Mesenchymal stem cell (in vitro differentiated cells and primary cell): ENCODE results near the gene CA6.
"Not testable (repeated sequence)": the region's sequence is repeated elsewhere in the genome, so short reads cannot be mapped to it uniquely, and the experiment has no call there.

Source experiments
- DNase-seq: peaks from one replicate; pipeline ENCODE4 v3.0.0-alpha.2; 2013
- H2AFZ ChIP-seq: one replicate; pipeline ENCODE4 v1.6.1; 2013; ENCODE audit warnings: low read depth, mild to moderate bottlenecking, control low read depth, inconsistent platforms, low read length, moderate library complexity
- H2AK5ac ChIP-seq: 2 replicates; pipeline ENCODE4 v1.6.1; 2013; ENCODE audit warnings: low read length, moderate library complexity, mild to moderate bottlenecking, inconsistent platforms; ENCODE audit not compliant: severe bottlenecking
- H2BK120ac ChIP-seq: one replicate; pipeline ENCODE4 v1.6.1; 2013; ENCODE audit warnings: low read depth, mild to moderate bottlenecking, inconsistent platforms, low read length, moderate library complexity
- H2BK12ac ChIP-seq, 2 experiments: one replicate each; pipeline ENCODE4 v1.6.1; 2013; ENCODE audit warnings: inconsistent platforms in 2 of 2, low read length in 2 of 2, mild to moderate bottlenecking in 2 of 2, moderate library complexity in 2 of 2, control low read depth in 1 of 2
- H2BK15ac ChIP-seq: one replicate; pipeline ENCODE4 v1.6.1; 2013; ENCODE audit warnings: mild to moderate bottlenecking, low read depth, inconsistent platforms; ENCODE audit not compliant: poor library complexity, severe bottlenecking
- H2BK5ac ChIP-seq: 2 replicates; pipeline ENCODE4 v1.6.1; 2013; ENCODE audit warnings: low read depth, mild to moderate bottlenecking, low read length, control low read depth, inconsistent platforms; ENCODE audit not compliant: poor library complexity, severe bottlenecking
- H3K14ac ChIP-seq, 2 experiments: one replicate each; pipeline ENCODE4 v1.6.1; 2013; ENCODE audit warnings: inconsistent platforms in 2 of 2, low read length in 2 of 2, control low read depth in 1 of 2, mild to moderate bottlenecking in 1 of 2, moderate library complexity in 1 of 2
- H3K18ac ChIP-seq, 2 experiments: one replicate each; pipeline ENCODE4 v1.6.1; 2013; ENCODE audit warnings: inconsistent platforms in 2 of 2, low read length in 2 of 2, control low read depth in 1 of 2, low read depth in 1 of 2, mild to moderate bottlenecking in 1 of 2
- H3K23ac ChIP-seq, 2 experiments: one replicate each; pipeline ENCODE4 v1.6.1; 2013; ENCODE audit warnings: inconsistent platforms in 2 of 2, low read length in 2 of 2, mild to moderate bottlenecking in 2 of 2, moderate library complexity in 2 of 2, control low read depth in 1 of 2
- H3K27ac ChIP-seq: 2 replicates; pipeline ENCODE4 v1.5.1; 2013; ENCODE audit warnings: mild to moderate bottlenecking, moderate library complexity, low read length, control low read depth, inconsistent platforms; ENCODE audit not compliant: poor library complexity, severe bottlenecking
- H3K27me3 ChIP-seq, 2 experiments: 2 replicates each; pipeline versions ENCODE4 v1.6.1 to v1.7.0; 2013; ENCODE audit warnings: low read length in 2 of 2, mild to moderate bottlenecking in 2 of 2, moderate library complexity in 2 of 2, control low read depth in 1 of 2, inconsistent platforms in 1 of 2; ENCODE audit not compliant: control insufficient read depth in 1 of 2, insufficient read depth in 1 of 2
- H3K36me3 ChIP-seq, 2 experiments: 2 replicates each; pipeline versions ENCODE4 v1.6.1 to v1.7.0; 2013; ENCODE audit warnings: low read length in 2 of 2, control low read depth in 1 of 2, inconsistent platforms in 1 of 2, low read depth in 1 of 2, mild to moderate bottlenecking in 1 of 2; ENCODE audit not compliant: insufficient read depth in 2 of 2, control insufficient read depth in 1 of 2
- H3K4ac ChIP-seq, 2 experiments: one replicate each; pipeline ENCODE4 v1.6.1; 2013; ENCODE audit warnings: inconsistent platforms in 2 of 2, low read length in 2 of 2, mild to moderate bottlenecking in 2 of 2, moderate library complexity in 2 of 2, control low read depth in 1 of 2, low read depth in 1 of 2
- H3K4me1 ChIP-seq: 2 replicates; pipeline ENCODE4 v1.6.1; 2013; ENCODE audit warnings: low read depth, low read length, control low read depth; ENCODE audit not compliant: control insufficient read depth, insufficient read depth
- H3K4me2 ChIP-seq: 2 replicates; pipeline ENCODE4 v1.6.1; 2013; ENCODE audit warnings: low read length, mild to moderate bottlenecking, inconsistent platforms; ENCODE audit not compliant: poor library complexity, severe bottlenecking
- H3K4me3 ChIP-seq, 2 experiments: 2 replicates each; pipeline versions ENCODE4 v1.5.1 to v1.7.0; 2013; ENCODE audit warnings: low read length in 2 of 2, mild to moderate bottlenecking in 2 of 2, control low read depth in 1 of 2, low read depth in 1 of 2; ENCODE audit not compliant: insufficient read depth in 1 of 2
- H3K79me1 ChIP-seq: replicated peaks from 2 replicates; pipeline ENCODE4 v1.6.1; 2013; ENCODE audit warnings: mild to moderate bottlenecking, control low read depth, low read length, inconsistent platforms; ENCODE audit not compliant: poor library complexity, severe bottlenecking
- H3K9ac ChIP-seq: 2 replicates; pipeline ENCODE4 v1.7.0; 2013; ENCODE audit warnings: mild to moderate bottlenecking, low read length, moderate library complexity
- H3K9me3 ChIP-seq: 2 replicates; pipeline ENCODE4 v1.7.0; 2013; ENCODE audit warnings: mild to moderate bottlenecking, low read length; ENCODE audit not compliant: control insufficient read depth
- H4K8ac ChIP-seq: one replicate; pipeline ENCODE4 v1.6.1; 2013; ENCODE audit warnings: inconsistent platforms, mild to moderate bottlenecking, low read length, moderate library complexity
- H4K91ac ChIP-seq: one replicate; pipeline ENCODE4 v1.6.1; 2013; ENCODE audit warnings: mild to moderate bottlenecking, low read length, inconsistent platforms
- WGBS: methylation state at CpG from one replicate; pipeline ENCODE4 v1.1.7; 2013; ENCODE audit warnings: mixed read lengths; 5-methylcytosine and 5-hydroxymethylcytosine counted together

The CA6 gene

GRCh38 chr1:8993962-8994675, 48.5 kb downstream of the CA6 start:
- H2AK5ac ChIP-seq, H3K79me1 ChIP-seq, H3K4ac ChIP-seq, H2BK5ac ChIP-seq, H4K91ac ChIP-seq, H2AFZ ChIP-seq, H3K27me3 ChIP-seq, H2BK15ac ChIP-seq, H3K27ac ChIP-seq, H3K4me3 ChIP-seq, H3K18ac ChIP-seq, H3K23ac ChIP-seq, H4K8ac ChIP-seq, H3K4me1 ChIP-seq, H2BK12ac ChIP-seq, H2BK120ac ChIP-seq, H3K9ac ChIP-seq, H3K36me3 ChIP-seq, H3K9me3 ChIP-seq, H3K14ac ChIP-seq, H3K4me2 ChIP-seq, DNase-seq: not testable (repeated sequence)
- 62% methylated on average over 3 of the region's 13 CpGs for WGBS

DNA sequence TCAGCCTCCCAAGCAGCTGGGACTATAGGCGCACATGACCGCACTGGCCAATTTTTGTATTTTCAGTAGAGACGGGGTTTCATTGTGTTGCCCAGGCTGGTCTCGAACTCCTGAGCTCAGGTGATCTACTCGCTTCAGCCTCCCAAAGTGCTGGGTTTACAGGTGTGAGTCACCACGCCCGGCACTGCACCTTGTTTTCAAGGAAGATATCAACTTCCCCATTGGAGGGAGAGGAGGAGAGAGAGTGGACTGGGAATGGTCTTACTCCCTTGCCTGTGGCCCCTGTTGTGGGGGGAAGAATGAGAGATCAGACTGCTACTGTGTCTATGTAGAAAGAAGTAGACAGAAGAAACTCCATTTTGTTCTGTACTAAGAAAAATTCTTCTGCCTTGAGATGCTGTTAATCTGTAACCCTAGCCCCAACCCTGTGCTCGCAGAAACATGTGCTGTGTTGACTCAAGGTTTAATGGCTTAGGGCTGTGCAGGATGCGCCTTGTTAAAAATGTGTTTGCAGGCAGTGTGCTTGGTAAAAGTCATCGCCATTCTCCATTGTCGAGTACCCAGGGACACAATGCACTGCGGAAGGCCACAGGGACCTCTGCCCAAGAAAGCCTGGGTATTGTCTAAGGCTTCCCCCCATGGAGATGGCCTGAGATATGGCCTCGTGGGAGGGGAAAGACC, 56.0 kb downstream of the CA6 start:
- H2BK12ac ChIP-seq, H3K4ac ChIP-seq, H3K4me3 ChIP-seq, H3K36me3 ChIP-seq, H3K23ac ChIP-seq, H4K91ac ChIP-seq, H3K9ac ChIP-seq, H3K9me3 ChIP-seq, DNase-seq, H3K4me2 ChIP-seq, H3K79me1 ChIP-seq, H2BK5ac ChIP-seq, H2BK15ac ChIP-seq, H3K14ac ChIP-seq, H2BK120ac ChIP-seq, H2AFZ ChIP-seq, H3K27me3 ChIP-seq, H3K18ac ChIP-seq: not testable (repeated sequence)
- WGBS: 79% methylated on average over 13 of the region's 13 CpGs
- H3K4me1 ChIP-seq: peaks cover 11% of the 10 kb centered on the region
- peak overlapping the region; percentile 55 for H2AK5ac ChIP-seq
- H3K27ac ChIP-seq: peak overlapping the region; percentile 68
- peak overlapping the region; percentile 39 for H4K8ac ChIP-seq

DNA sequence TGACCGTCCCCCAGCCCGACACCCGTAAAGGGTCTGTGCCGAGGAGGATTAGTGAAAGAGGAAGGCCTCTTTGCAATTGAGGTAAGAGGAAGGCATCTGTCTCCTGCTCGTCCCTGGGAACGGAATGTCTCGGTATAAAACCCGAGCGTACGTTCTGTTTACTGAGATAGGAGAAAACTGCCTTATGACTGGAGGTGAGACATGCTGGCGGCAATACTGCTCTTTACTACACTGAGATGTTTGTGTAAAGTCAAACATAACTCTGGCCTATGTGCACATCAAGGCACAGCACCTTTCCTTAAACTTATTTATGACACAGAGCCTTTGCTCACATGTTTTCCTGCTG, 56.5 kb downstream of the CA6 start:
- H3K36me3 ChIP-seq, H2AK5ac ChIP-seq, H3K79me1 ChIP-seq, H4K91ac ChIP-seq, H2BK120ac ChIP-seq, H3K14ac ChIP-seq, H4K8ac ChIP-seq, H2AFZ ChIP-seq, DNase-seq, H3K9me3 ChIP-seq, H2BK12ac ChIP-seq, H2BK5ac ChIP-seq, H3K23ac ChIP-seq, H3K4me3 ChIP-seq, H2BK15ac ChIP-seq, H3K4ac ChIP-seq, H3K18ac ChIP-seq, H3K9ac ChIP-seq, H3K27me3 ChIP-seq, H3K4me2 ChIP-seq: not testable (repeated sequence)
- H3K4me1 ChIP-seq: peaks cover 11% of the 10 kb centered on the region
- peak overlapping the region; percentile 18 for H3K27ac ChIP-seq
- 73% methylated on average over 10 of the region's 11 CpGs for WGBS

DNA sequence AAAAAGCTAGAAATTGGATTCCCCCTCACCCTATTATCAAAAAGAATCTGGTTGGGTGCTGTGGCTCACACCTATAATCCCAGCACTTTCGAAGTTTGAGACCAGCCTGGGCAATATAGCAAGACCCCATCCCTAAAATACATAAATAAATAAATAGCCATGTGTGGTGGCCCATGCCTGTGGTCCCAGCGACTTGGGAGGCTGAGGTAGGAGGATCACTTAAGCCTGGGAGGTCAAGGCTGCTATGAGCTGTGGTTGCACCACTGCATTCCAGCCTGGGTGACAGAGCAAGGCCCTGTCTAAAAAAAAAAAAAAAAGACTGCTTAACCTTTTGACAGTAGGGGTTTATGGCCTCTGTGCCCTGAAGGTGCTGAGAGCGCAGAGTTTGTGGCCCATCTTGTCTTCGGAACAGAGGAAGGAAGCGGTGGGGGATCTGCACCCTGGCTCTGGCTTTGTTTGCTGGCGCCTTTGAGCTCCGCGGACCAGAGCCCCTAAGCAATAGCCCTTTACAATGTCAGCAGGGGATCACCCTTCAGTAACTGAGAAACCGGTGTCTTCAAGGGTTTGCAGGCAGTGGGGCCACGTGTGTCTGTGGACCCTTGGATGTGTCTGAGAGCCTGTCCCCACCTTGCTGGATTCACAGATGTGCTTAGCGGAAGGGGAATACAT, 58.5 kb downstream of the CA6 start:
- H3K18ac ChIP-seq: no peak overlapping the region
- no peak overlapping the region for H3K4me2 ChIP-seq
- no peak overlapping the region for H3K4ac ChIP-seq
- H3K79me1 ChIP-seq: no peaks in the 10 kb centered on the region
- peaks cover 0 to 10% of the 10 kb centered on the region in 2 experiments for H3K27me3 ChIP-seq
- H3K36me3 ChIP-seq: no peaks in the 10 kb centered on the region
- DNase-seq: no peak
- no peak overlapping the region for H3K14ac ChIP-seq
- H3K4me3 ChIP-seq: no peak overlapping the region
- H3K4me1 ChIP-seq: peaks cover 11% of the 10 kb centered on the region
- H4K8ac ChIP-seq: no peak overlapping the region
- no peak overlapping the region for H3K23ac ChIP-seq
- WGBS: 87% methylated on average over 10 of the region's 11 CpGs
- H2AK5ac ChIP-seq: no peak overlapping the region
- H2BK12ac ChIP-seq: no peak overlapping the region
- no peak overlapping the region for H2BK5ac ChIP-seq
- H3K27ac ChIP-seq: no peak overlapping the region
- H3K9ac ChIP-seq: no peak overlapping the region
- no peaks in the 10 kb centered on the region for H3K9me3 ChIP-seq
- H2BK120ac ChIP-seq: no peak overlapping the region
- H2BK15ac ChIP-seq: no peak overlapping the region
- no peak overlapping the region for H2AFZ ChIP-seq
- no peak overlapping the region for H4K91ac ChIP-seq
